ENCODE data around the gene SLCO1B1. TPM values are rescaled to one million over a fixed set of nuclear protein-coding genes. Genes with fewer than 3 reads are reported as not detected.

Gene SLCO1B1
- total RNA-seq, 1 donor, result not detected

DNA sequence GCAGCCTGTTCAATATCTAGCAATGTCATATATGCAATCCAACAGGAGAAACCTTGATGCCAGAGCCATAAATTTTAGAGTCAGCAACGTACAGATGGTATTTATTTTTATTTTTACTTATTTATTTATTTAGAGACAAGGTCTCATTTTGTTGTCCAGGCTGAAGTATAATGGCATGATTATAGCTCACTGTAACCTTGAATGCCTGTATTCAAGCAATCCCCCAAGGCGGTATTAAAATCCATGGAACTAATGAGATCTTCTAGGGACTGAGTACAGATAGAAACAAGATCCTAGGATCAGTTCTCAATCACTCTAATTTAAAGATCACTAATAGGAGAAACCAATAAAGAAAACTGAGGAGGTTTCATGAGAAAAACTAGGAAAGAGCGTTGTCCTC lies 89.3 kb downstream of the SLCO1B1 start:
- no peak for DNase-seq (ENCODE audit: low read depth in 2 of 3, low spot score in 2 of 3)

DNA sequence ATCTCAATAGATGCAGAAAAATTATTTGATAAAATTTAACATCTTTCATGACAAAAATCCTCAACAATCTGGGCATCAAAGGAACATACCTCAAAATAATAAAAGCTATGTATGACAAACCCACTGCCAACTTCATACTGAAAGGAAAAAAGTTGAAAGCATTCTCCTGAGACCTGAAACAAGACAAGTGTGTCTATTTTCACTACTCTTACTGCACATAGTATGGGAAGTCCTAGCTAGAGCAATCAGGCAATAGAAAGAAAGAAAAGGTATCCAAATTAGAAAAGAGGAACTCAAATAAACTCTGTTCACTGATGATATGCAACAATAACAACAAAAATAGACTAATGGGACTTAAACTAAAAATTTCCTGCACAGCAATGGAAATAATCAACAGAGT lies 90.1 kb downstream of the SLCO1B1 start:
- no peak for DNase-seq (ENCODE audit: low read depth in 2 of 3, low spot score in 2 of 3)

DNA sequence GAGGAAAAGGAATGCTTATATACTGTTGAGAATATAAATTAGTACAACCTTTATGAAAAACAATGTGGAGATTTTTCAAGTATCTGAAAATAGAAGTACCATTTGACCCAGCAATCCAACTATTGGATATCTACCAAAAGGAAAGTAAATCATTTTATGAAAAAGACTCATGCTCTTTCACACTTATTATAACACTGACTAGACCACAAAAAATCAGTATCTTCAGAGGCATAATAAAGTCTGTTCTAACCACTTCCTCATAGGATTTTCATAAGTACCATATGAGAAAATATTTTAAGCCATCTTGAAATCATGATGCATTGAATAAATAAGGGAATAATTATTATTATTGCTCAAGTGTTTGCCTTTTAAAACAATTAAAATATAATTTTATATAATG lies 90.8 kb downstream of the SLCO1B1 start:
- DNase-seq (ENCODE audit: low read depth in 2 of 3, low spot score in 2 of 3), result no peak

- DNase-seq (ENCODE audit: low read depth in 2 of 3, low spot score in 2 of 3), result no peak
These were observed 92.9 kb downstream of the SLCO1B1 start for GRCh38 chr12:21223930-21224329.

GRCh38 chr12:21234395-21234794 lies 103.4 kb downstream of the SLCO1B1 start:
- DNase-seq (ENCODE audit: low read depth in 2 of 3, low spot score in 2 of 3), result no peak

DNA sequence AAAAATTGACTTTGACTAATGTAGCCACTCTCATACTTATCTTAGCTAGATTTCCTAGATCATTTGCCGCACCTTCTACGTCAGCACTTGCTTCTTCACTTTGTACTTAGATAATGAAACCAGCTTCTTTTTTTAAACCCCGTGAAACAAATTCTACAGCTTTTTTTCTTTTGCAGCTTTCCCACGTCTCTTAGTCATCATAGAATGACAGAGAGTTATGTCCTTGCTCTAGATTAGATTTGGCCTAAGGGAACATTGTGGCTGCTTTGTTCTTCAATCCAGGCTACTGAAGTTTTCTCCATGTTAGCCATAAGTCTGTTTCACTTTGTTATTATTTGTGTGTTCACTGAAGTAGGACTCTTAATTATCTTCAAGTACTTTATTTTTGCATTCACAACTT lies 108.9 kb downstream of the SLCO1B1 start:
- no peak for DNase-seq (ENCODE audit: low read depth in 2 of 3, low spot score in 2 of 3)

- DNase-seq (ENCODE audit: low read depth in 2 of 3, low spot score in 2 of 3), result peak in 1 of 3 donors; percentile 14
These were observed 117.7 kb downstream of the SLCO1B1 start for GRCh38 chr12:21248679-21249078.

DNA sequence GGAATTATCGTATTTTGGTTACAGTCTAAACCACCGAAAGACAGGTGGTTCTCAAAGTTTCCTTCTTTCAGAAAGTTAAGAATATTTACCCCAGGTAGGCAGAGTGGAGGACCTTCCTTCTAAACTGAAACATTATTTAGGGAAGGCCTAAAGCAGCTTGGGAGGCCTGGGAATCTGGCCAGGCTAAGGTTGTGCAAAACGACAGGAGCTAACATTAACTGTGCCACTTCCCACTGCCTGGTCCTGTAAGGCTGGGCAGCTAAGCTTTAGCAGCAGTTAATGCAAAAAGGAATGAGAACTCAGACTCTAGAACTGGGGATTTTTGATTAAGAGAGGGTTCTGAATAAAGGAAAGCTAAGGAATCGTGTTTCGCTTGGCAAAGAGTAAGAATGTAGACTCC lies 121.1 kb downstream of the SLCO1B1 start:
- DNase-seq (ENCODE audit: low read depth in 2 of 3, low spot score in 2 of 3), result no peak

DNA sequence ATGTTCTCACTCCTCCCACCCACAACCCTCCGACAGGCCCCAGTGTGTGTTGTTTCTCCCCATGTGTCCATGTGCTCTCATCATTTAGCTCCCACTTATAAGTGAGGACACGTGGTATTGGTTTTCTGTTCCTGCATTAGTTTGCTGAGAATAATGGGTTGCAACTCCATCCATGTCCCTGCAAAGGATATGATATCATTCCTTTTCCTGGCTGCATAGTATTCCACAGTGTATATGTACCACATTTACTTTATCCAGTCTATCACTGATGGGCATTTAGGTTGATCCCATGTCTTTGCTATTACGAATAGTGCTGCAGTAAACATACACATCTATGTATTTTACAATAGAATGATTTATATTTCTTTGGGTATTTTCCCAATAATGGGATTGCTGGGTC lies 126.2 kb downstream of the SLCO1B1 start:
- DNase-seq (ENCODE audit: low read depth in 2 of 3, low spot score in 2 of 3), result no peak

GRCh38 chr12:21264232-21264631 lies 133.2 kb downstream of the SLCO1B1 start:
- no peak for DNase-seq (ENCODE audit: low read depth in 2 of 3, low spot score in 2 of 3)

- no peak for DNase-seq (ENCODE audit: low read depth in 2 of 3, low spot score in 2 of 3)
These were observed 134.9 kb downstream of the SLCO1B1 start for GRCh38 chr12:21265932-21266331.

GRCh38 chr12:21276826-21277225 lies 145.8 kb downstream of the SLCO1B1 start:
- no peak for DNase-seq (ENCODE audit: low read depth in 2 of 3, low spot score in 2 of 3)

Other genes with a start within 250 kb of the SLCO1B1 start
- under 0.01 TPM for gene SLCO1A2, start 203.7 kb downstream of the SLCO1B1 start, total RNA-seq
- gene IAPP, start 241.7 kb downstream of the SLCO1B1 start, total RNA-seq, result not detected